Transverse colon (tissue), 4 donors: ENCODE measurements around the gene PTP4A2. TPM values are rescaled to one million over a fixed set of nuclear protein-coding genes. Genes with fewer than 3 reads are reported as not detected.
"Not testable (repeated sequence)": the region's sequence is repeated elsewhere in the genome, so short reads cannot be mapped to it uniquely, and the experiment has no call there.

Experiments
- DNase-seq: peaks from one replicate; pipeline ENCODE4 v3.0.0-alpha.2; 2019
- H3K27ac ChIP-seq, 4 donors: fragments of 200-600 bp; sonication (generic); 2 replicates each; pipeline ENCODE4 v1.5.1; 2016 to 2018; ENCODE audit warnings: inconsistent platforms in 4 of 4
- H3K27me3 ChIP-seq: fragments of 200-600 bp; sonication (generic); 2 replicates; pipeline ENCODE4 v1.5.1; 2017; ENCODE audit warnings: inconsistent platforms
- H3K36me3 ChIP-seq, 4 donors: fragments of 200-600 bp; sonication (generic); 2 replicates each; pipeline ENCODE4 v1.5.1; 2017 to 2019; ENCODE audit warnings: inconsistent platforms in 4 of 4
- H3K4me1 ChIP-seq, 4 donors: fragments of 200-600 bp; sonication (generic); 2 replicates each; pipeline ENCODE4 v1.5.1; 2017 to 2020; ENCODE audit warnings: inconsistent platforms in 4 of 4
- H3K4me3 ChIP-seq, 4 donors: fragments of 200-600 bp; sonication (generic); 1 replicate in 1 of 4; 2 replicates in 3 of 4; pipeline versions ENCODE4 v1.5.1 to v1.6.1; 2017 to 2019; ENCODE audit warnings: inconsistent platforms in 4 of 4
- H3K9me3 ChIP-seq, 2 donors: fragments of 200-600 bp; sonication (generic); 2 replicates each; pipeline ENCODE4 v1.5.1; 2017 to 2019; ENCODE audit warnings: inconsistent platforms in 2 of 2
- EP300 ChIP-seq: sonication (generic); formaldehyde crosslinking; IDR thresholded peaks from one replicate; pipeline ENCODE4 v1.6.1; 2017; ENCODE audit warnings: antibody characterized with exemption, low read depth
- POLR2A ChIP-seq: fragments of 450-650 bp; IDR thresholded peaks from one replicate; pipeline ENCODE4 v1.6.1; 2016; ENCODE audit warnings: antibody characterized with exemption, mild to moderate bottlenecking, moderate library complexity
- POLR2AphosphoS5 ChIP-seq, 3 donors: sonication (generic); formaldehyde crosslinking; IDR thresholded peaks; one replicate each; pipeline ENCODE4 v1.6.1; 2016; ENCODE audit warnings: antibody characterized with exemption in 3 of 3
- WGBS, 2 donors: methylation state at CpG; one replicate each; pipeline ENCODE4 v1.1.5; 2018; ENCODE audit warnings: low coverage in 1 of 2; 5-methylcytosine and 5-hydroxymethylcytosine counted together
- in situ Hi-C, 4 donors: fragments of 200-750 bp; cut with MboI; loops; one replicate each; pipeline versions ENCODE4 v1.15.0 to v1.15.1; 2017; ENCODE audit warnings: low sequenced_read_pairs in 3 of 4, low pct_ligation_motif_present in 1 of 4, low pct_unique_long_range_greater_than_20kb in 1 of 4
- intact Hi-C: fragments of 100-400 bp; cut with DNase I; formaldehyde crosslinking; loops from one replicate; pipeline ENCODE4 v1.15.1; 2023; ENCODE audit warnings: low total_unique reads
- total RNA-seq, 4 donors: library from RNA; depleted of rRNA; stranded (reverse); fragments of >200 nt; gene quantifications; one replicate each; pipeline ENCODE4 v1.1.0, GENCODE V29; 2016
- TF ChIP-seq, protein P1 (sequence below), 5 experiments: fragments of 200-600 bp in 3 of 5; fragments of 450-650 bp in 2 of 5; sonication (generic) in 3 of 5; IDR thresholded peaks; 1 replicate in 2 of 5; 2 replicates in 3 of 5; pipeline ENCODE4 v1.5.1; 2016 to 2017; ENCODE audit warnings: antibody characterized with exemption in 5 of 5, inconsistent platforms in 3 of 5, mild to moderate bottlenecking in 2 of 5, moderate library complexity in 1 of 5

The PTP4A2 gene
- total RNA-seq, 4 donors from 2014 or later = 58.9 to 251 (median 195) TPM

- Histone ChIP-seq H3K9me3 (no peaks in the 10 kb centered on the region), H3K27ac (no peak overlapping the region), H3K4me3 (no peak overlapping the region), H3K4me1 (no peaks in the 10 kb centered on the region), H3K36me3 (peaks cover 0 to 9% (median under 1%) of the 10 kb centered on the region in 4 donors), H3K27me3 (no peaks in the 10 kb centered on the region)
- intact Hi-C loops = no loop called here
- in situ Hi-C loops = no loop called here
- WGBS, 2 donors = 82 to 86% methylated on average over 6 of the region's 6 CpGs
- no peak for DNase-seq
- TF ChIP-seq EP300 = no peak
- no peak for TF ChIP-seq POLR2AphosphoS5 (IDR thresholded peaks at IDR 0.05)
- TF ChIP-seq POLR2A = no peak
- TF ChIP-seq, protein P1, sequence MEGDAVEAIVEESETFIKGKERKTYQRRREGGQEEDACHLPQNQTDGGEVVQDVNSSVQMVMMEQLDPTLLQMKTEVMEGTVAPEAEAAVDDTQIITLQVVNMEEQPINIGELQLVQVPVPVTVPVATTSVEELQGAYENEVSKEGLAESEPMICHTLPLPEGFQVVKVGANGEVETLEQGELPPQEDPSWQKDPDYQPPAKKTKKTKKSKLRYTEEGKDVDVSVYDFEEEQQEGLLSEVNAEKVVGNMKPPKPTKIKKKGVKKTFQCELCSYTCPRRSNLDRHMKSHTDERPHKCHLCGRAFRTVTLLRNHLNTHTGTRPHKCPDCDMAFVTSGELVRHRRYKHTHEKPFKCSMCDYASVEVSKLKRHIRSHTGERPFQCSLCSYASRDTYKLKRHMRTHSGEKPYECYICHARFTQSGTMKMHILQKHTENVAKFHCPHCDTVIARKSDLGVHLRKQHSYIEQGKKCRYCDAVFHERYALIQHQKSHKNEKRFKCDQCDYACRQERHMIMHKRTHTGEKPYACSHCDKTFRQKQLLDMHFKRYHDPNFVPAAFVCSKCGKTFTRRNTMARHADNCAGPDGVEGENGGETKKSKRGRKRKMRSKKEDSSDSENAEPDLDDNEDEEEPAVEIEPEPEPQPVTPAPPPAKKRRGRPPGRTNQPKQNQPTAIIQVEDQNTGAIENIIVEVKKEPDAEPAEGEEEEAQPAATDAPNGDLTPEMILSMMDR (IDR thresholded peaks at IDR 0.05) = no peak
Observed at GRCh38 chr1:31901838-31902509, 36.2 kb downstream of the PTP4A2 start.

- Histone ChIP-seq H3K4me1 (no peaks in the 10 kb centered on the region), H3K36me3 (peaks cover 0 to 1% (median 0%) of the 10 kb centered on the region in 4 donors), H3K27ac (no peak overlapping the region), H3K9me3 (no peaks in the 10 kb centered on the region), H3K27me3 (no peaks in the 10 kb centered on the region), H3K4me3 (no peak overlapping the region)
- TF ChIP-seq POLR2A = no peak
- TF ChIP-seq, protein P1 (IDR thresholded peaks at IDR 0.05) = no peak
- TF ChIP-seq POLR2AphosphoS5 (IDR thresholded peaks at IDR 0.05) = no peak
- TF ChIP-seq EP300 = no peak
- intact Hi-C loops (no loop called here), in situ Hi-C loops (no loop called here)
- no peak for DNase-seq
- 74 to 80% methylated on average over 3 of the region's 3 CpGs for WGBS, 2 donors
Observed at GRCh38 chr1:31900790-31901189, 37.4 kb downstream of the PTP4A2 start.

DNA sequence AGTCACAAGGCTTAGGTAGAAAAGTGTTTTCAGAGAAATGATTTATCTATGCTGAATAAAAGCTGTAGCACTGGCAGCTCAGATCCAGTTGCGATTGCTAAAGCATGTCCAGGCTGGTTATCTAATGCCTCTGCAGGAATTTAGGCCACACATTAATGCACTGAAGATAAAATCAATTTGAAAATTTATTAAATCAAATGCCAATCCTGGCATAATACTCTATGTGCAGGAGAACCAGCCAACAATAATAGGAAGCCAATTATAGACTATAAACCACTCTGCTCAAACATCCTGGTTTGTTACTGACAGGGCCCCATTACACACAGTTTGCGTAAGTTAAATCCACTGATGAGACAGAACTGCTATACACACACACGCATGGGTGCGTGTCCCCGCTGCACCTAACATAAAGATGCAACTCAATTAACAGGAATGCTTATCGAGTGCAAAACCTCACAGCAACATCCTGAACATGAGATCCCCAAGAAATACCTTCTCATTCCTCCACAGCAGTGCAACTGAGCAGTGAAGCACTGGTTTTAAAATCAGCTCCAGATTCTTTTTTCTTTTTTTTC lies 40.6 kb downstream of the PTP4A2 start:
- Histone ChIP-seq H3K9me3 (no peaks in the 10 kb centered on the region), H3K27me3 (no peaks in the 10 kb centered on the region), H3K27ac (no peak overlapping the region), H3K4me1 (no peaks in the 10 kb centered on the region), H3K4me3 (no peak overlapping the region), H3K36me3 (no peaks in the 10 kb centered on the region)
- intact Hi-C loops = no loop called here
- TF ChIP-seq POLR2AphosphoS5 (IDR thresholded peaks at IDR 0.05) = no peak
- TF ChIP-seq POLR2A = no peak
- TF ChIP-seq, protein P1 (IDR thresholded peaks at IDR 0.05) = no peak
- TF ChIP-seq EP300 = no peak
- in situ Hi-C loops = no loop called here
- DNase-seq = no peak
- 50 to 54% methylated on average over 5 to 6 of the region's 6 CpGs for WGBS, 2 donors

DNA sequence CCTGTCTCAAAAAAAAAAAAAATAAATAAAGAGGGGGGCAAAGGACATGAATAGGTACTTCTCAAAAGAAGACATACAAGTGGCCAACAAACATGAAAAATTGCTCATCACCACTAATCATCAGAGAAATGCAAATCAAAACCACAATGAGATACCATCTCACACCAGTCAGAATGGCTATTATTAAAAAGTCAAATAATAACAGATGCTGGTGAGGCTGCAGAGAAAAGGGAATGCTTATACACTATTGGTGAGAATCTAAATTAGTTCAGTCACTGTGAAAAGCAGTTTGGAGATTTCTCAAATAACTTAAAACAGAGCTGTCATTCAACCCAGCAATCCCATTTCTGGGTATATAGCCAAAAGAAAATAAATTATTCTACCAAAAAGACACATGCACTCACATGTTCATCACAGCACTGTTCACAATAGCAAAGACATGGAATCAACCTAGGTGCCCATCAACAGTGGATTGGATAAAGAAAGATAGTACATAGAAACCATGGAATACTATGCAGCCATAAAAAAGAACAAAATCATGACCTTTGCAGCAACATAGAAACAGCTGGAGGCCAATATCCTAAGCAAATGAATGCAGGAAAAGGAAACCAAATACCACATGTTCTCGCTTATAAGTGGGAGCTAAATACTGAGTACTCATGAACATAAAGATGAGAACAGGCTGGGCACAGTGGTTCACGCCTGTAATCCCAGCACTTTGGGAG lies 42.5 kb downstream of the PTP4A2 start:
- H3K9me3 ChIP-seq, H3K4me3 ChIP-seq, H3K27me3 ChIP-seq, intact Hi-C loops, H3K4me1 ChIP-seq, in situ Hi-C loops, H3K36me3 ChIP-seq, H3K27ac ChIP-seq, DNase-seq: not testable (repeated sequence)
- WGBS, 2 donors = 84% methylated on average over 2 of the region's 2 CpGs; no CpG with 5 or more reads in 1 of the 2 donors
